ENCODE measurements around the gene ILKAP. TPM values are rescaled to one million over a fixed set of nuclear protein-coding genes. Genes with fewer than 3 reads are reported as not detected.

ILKAP gene, protein sequence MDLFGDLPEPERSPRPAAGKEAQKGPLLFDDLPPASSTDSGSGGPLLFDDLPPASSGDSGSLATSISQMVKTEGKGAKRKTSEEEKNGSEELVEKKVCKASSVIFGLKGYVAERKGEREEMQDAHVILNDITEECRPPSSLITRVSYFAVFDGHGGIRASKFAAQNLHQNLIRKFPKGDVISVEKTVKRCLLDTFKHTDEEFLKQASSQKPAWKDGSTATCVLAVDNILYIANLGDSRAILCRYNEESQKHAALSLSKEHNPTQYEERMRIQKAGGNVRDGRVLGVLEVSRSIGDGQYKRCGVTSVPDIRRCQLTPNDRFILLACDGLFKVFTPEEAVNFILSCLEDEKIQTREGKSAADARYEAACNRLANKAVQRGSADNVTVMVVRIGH
- total RNA-seq (2022) = 57.2 and 59.6 TPM in 2 replicates
- Bru-seq, nascent RNA = percentile 93 among the genes with signal in this experiment
- percentile 85 among the genes with signal in this experiment for BruChase-seq, experiment 1, labeled RNA remaining after a 6-hour chase
- percentile 90 among the genes with signal in this experiment for BruChase-seq, experiment 2, labeled RNA remaining after a 2-hour chase
- long read RNA-seq, transcript ILKAP-201 (12 exons, 1,490 nt) = major isoform, 78 of 96 reads
- long read RNA-seq, partial matches to known transcripts = 1 of 96 reads
- long read RNA-seq, other reads (novel, unspliced or antisense) = 14 of 96 reads

GRCh38 chr2:238203094-238203972 is at the start of gene ILKAP:
TSS of gene ILKAP (minus strand) at chr2:238203695. CDS start at chr2:238203553, 142 bp downstream.
- Mint-ChIP-seq H3K9me3 (ENCODE audit: unreplicated experiment) (no peaks in the 10 kb centered on the region), H3K4me1 (ENCODE audit: insufficient read depth, unreplicated experiment) (peaks cover 29% of the 10 kb centered on the region), H3K27ac (ENCODE audit: low read depth, unreplicated experiment) (peak within 1 kb of the TSS; percentile 89), H3K36me3 (ENCODE audit: insufficient read depth, unreplicated experiment) (peaks cover 13% of the 10 kb centered on the region), H3K27me3 (ENCODE audit: insufficient read depth, unreplicated experiment) (no peaks in the 10 kb centered on the region), H3K4me3 (ENCODE audit: unreplicated experiment) (peak within 1 kb of the TSS; percentile 84)
- BruUV-seq (replicated peaks) = no TSS peak
- TF ChIP-seq, protein P1, sequence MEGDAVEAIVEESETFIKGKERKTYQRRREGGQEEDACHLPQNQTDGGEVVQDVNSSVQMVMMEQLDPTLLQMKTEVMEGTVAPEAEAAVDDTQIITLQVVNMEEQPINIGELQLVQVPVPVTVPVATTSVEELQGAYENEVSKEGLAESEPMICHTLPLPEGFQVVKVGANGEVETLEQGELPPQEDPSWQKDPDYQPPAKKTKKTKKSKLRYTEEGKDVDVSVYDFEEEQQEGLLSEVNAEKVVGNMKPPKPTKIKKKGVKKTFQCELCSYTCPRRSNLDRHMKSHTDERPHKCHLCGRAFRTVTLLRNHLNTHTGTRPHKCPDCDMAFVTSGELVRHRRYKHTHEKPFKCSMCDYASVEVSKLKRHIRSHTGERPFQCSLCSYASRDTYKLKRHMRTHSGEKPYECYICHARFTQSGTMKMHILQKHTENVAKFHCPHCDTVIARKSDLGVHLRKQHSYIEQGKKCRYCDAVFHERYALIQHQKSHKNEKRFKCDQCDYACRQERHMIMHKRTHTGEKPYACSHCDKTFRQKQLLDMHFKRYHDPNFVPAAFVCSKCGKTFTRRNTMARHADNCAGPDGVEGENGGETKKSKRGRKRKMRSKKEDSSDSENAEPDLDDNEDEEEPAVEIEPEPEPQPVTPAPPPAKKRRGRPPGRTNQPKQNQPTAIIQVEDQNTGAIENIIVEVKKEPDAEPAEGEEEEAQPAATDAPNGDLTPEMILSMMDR (IDR thresholded peaks at IDR 0.05; ENCODE audit: unreplicated experiment) = no peak
- CTCF ChIA-PET = interaction anchor here (0.7 kb wide), 1 partner anchor 102 kb away, joined by 3 read pairs; no protein-coding TSS in a partner anchor
- peak; percentile 82 for DNase-seq (ENCODE audit: unreplicated experiment)
- intact Hi-C loops (cut with micrococcal nuclease) = no loop called here
- POLR2A ChIA-PET = interaction anchor here (0.6 to 4.0 kb wide), 25 partner anchors 10 to 387 kb away, joined by 3 to 22 read pairs (median 6); partner anchors contain the start of genes HES6, PER2 and SCLY

GRCh38 chr2:238252766-238253630 is 49.5 kb upstream of the ILKAP start:
- TF ChIP-seq, protein P1 (IDR thresholded peaks at IDR 0.05; ENCODE audit: unreplicated experiment) = no peak
- intact Hi-C loops (cut with micrococcal nuclease) = no loop called here
- no peak for DNase-seq (ENCODE audit: unreplicated experiment)
- Mint-ChIP-seq H3K27ac (ENCODE audit: low read depth, unreplicated experiment) (no peak overlapping the region), H3K9me3 (ENCODE audit: unreplicated experiment) (no peaks in the 10 kb centered on the region), H3K27me3 (ENCODE audit: insufficient read depth, unreplicated experiment) (no peaks in the 10 kb centered on the region), H3K4me3 (ENCODE audit: unreplicated experiment) (no peak overlapping the region), H3K4me1 (ENCODE audit: insufficient read depth, unreplicated experiment) (no peaks in the 10 kb centered on the region), H3K36me3 (ENCODE audit: insufficient read depth, unreplicated experiment) (peaks cover 66% of the 10 kb centered on the region)
- no TSS peak for BruUV-seq (replicated peaks)
- ChIA-PET POLR2A (interaction anchor here (0.7 to 0.8 kb wide), 2 partner anchors 52 to 424 kb away, joined by 3 to 4 read pairs; no protein-coding TSS in a partner anchor), CTCF (interaction anchor here (0.7 to 1.0 kb wide), 2 partner anchors 11 to 667 kb away, joined by 3 to 5 read pairs; no protein-coding TSS in a partner anchor)

DNA sequence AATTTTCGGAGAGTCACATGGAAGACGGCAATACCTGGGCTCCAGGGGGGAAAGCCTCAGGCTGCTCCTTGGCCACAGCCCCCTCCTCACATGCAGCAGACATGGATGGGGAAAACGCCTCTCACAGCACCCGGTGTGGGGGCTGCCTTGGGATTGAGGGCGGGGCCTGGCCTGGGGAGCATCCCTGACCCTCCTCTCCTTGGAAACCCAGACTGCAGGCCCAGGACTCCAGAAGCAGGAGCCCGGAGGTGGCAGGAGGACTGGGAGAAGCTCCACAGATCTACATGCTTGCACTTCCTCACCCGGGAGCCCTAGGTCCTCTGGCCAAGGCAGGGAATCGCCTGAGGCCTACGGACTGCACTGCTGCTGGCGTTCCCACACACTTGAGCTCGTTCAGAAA is 48.5 kb upstream of the ILKAP start:
- POLR2A ChIA-PET = interaction anchor here (0.6 kb wide), 1 partner anchor 8 kb away, joined by 3 read pairs; no protein-coding TSS in a partner anchor
- no peak for DNase-seq (ENCODE audit: unreplicated experiment)
- Mint-ChIP-seq H3K9me3 (ENCODE audit: unreplicated experiment) (no peaks in the 10 kb centered on the region), H3K4me1 (ENCODE audit: insufficient read depth, unreplicated experiment) (peaks cover 8% of the 10 kb centered on the region), H3K4me3 (ENCODE audit: unreplicated experiment) (no peak overlapping the region), H3K27me3 (ENCODE audit: insufficient read depth, unreplicated experiment) (no peaks in the 10 kb centered on the region), H3K36me3 (ENCODE audit: insufficient read depth, unreplicated experiment) (peaks cover 67% of the 10 kb centered on the region), H3K27ac (ENCODE audit: low read depth, unreplicated experiment) (no peak overlapping the region)
- TF ChIP-seq, protein P1 (IDR thresholded peaks at IDR 0.05; ENCODE audit: unreplicated experiment) = no peak
- CTCF ChIA-PET = no interaction called here
- intact Hi-C loops (cut with micrococcal nuclease) = no loop called here
- no TSS peak for BruUV-seq (replicated peaks)

Data from MCF 10A (cell line).